Astrocyte (in vitro differentiated cells and primary cell): ENCODE measurements around the gene RRAS.

ENCODE experiments used
- CTCF ChIP-seq: IDR thresholded peaks from 2 replicates; pipeline ENCODE4 v1.5.1; 2011; ENCODE audit warnings: low read depth, mild to moderate bottlenecking, inconsistent platforms, low read length, moderate library complexity; ENCODE audit not compliant: insufficient read depth
- EZH2 ChIP-seq: IDR thresholded peaks from 2 replicates; pipeline ENCODE4 v1.6.1; 2012; ENCODE audit warnings: mild to moderate bottlenecking, low read length, inconsistent platforms; ENCODE audit not compliant: insufficient read depth

DNA sequence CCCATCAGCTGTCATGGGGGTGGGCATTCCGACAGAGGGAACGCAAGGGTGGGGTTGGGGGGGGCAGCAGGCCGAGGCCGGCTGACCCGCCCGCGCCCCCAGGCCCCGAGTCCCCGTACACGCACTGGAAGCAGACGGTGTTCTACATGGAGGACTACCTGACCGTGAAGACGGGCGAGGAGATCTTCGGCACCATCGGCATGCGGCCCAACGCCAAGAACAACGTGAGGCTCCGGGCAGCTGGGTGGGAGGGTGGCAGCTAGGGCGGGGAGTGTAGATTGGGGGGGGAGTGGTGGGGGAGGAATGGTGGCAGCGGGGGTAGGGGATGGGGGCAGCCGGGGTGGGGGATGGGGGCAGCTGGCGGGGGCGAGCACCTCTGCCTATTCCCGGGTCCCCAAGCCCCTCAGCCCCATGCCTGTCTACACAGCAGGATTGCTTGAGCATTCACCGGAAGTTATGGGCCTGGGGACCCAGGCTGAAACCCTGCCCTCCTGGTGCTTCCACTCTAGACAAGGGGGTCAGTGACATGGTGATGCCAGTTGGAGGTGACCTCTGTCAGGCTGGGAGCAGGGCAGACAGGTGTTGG lies 46.7 kb upstream of the RRAS start:
- TF ChIP-seq CTCF (no peak), EZH2 (no peak)
